Loucy (cell line): Measurements from ENCODE around the gene DDX19B.
A peak's percentile ranks its signal among the peaks of the same experiment; 100 is the strongest.

Experiments used
- H2AFZ ChIP-seq: fragments of 200-600 bp; sonication (generic); 2 replicates; pipeline ENCODE4 v1.6.0; 2016; ENCODE audit warnings: antibody characterized with exemption, mild to moderate bottlenecking, low read length, moderate library complexity
- H3F3A ChIP-seq: fragments of 200-600 bp; 2 replicates; pipeline ENCODE4 v1.6.0; 2016; ENCODE audit warnings: antibody characterized with exemption, low read depth, mild to moderate bottlenecking
- H3K27me3 ChIP-seq: fragments of 200-600 bp; sonication (generic); 2 replicates; pipeline ENCODE4 v1.6.1; 2014; ENCODE audit warnings: low read length, mild to moderate bottlenecking; ENCODE audit not compliant: insufficient read depth, poor library complexity, severe bottlenecking
- H3K36me3 ChIP-seq: fragments of 200-600 bp; sonication (generic); 2 replicates; pipeline ENCODE4 v1.6.1; 2016; ENCODE audit warnings: low read length; ENCODE audit not compliant: insufficient read depth
- H3K4me1 ChIP-seq: fragments of 200-600 bp; sonication (generic); 2 replicates; pipeline ENCODE4 v1.5.1; 2014; ENCODE audit warnings: low read length, mild to moderate bottlenecking; ENCODE audit not compliant: insufficient read depth, poor library complexity, severe bottlenecking
- H3K4me2 ChIP-seq: fragments of 200-600 bp; sonication (generic); 2 replicates; pipeline ENCODE4 v1.6.0; 2014; ENCODE audit warnings: antibody characterized with exemption, low read length, low read depth, mild to moderate bottlenecking; ENCODE audit not compliant: poor library complexity, severe bottlenecking
- H3K4me3 ChIP-seq: fragments of 200-600 bp; sonication (generic); 2 replicates; pipeline ENCODE4 v1.5.1; 2014; ENCODE audit warnings: low read length, mild to moderate bottlenecking, mixed read lengths; ENCODE audit not compliant: poor library complexity, severe bottlenecking
- H3K79me2 ChIP-seq: fragments of 200-600 bp; sonication (generic); 2 replicates; pipeline ENCODE4 v1.6.1; 2014; ENCODE audit warnings: low read length; ENCODE audit not compliant: insufficient read depth
- H3K9ac ChIP-seq: fragments of 200-600 bp; sonication (generic); 2 replicates; pipeline ENCODE4 v1.6.0; 2014; ENCODE audit warnings: mild to moderate bottlenecking, low read depth, low read length, moderate library complexity; ENCODE audit not compliant: poor library complexity, severe bottlenecking
- H3K9me2 ChIP-seq: fragments of 200-600 bp; sonication (generic); replicated peaks from 2 replicates; pipeline ENCODE4 v1.6.1; 2016; ENCODE audit warnings: low read depth, low read length, mixed read lengths
- H3K9me3 ChIP-seq: fragments of 200-600 bp; sonication (generic); 2 replicates; pipeline ENCODE4 v1.6.1; 2014; ENCODE audit warnings: mild to moderate bottlenecking, antibody characterized with exemption, low read length, low read depth; ENCODE audit not compliant: insufficient read depth
- H4K20me1 ChIP-seq: fragments of 200-600 bp; sonication (generic); 2 replicates; pipeline ENCODE4 v1.6.0; 2014; ENCODE audit warnings: antibody characterized with exemption, low read length, mild to moderate bottlenecking; ENCODE audit not compliant: insufficient read depth, poor library complexity, severe bottlenecking
- EZH2phosphoT487 ChIP-seq: fragments of 200-600 bp; IDR thresholded peaks from 2 replicates; pipeline ENCODE4 v1.6.1; 2018; ENCODE audit warnings: antibody characterized with exemption, mild to moderate bottlenecking, moderate library complexity, borderline replicate concordance
- TF ChIP-seq, protein P1 (sequence below): fragments of 200-600 bp; sonication (generic); conservative IDR thresholded peaks from 2 replicates; pipeline ENCODE4 v1.5.1; 2014; ENCODE audit warnings: mild to moderate bottlenecking, antibody characterized with exemption, low read length

Gene DDX19B

DNA sequence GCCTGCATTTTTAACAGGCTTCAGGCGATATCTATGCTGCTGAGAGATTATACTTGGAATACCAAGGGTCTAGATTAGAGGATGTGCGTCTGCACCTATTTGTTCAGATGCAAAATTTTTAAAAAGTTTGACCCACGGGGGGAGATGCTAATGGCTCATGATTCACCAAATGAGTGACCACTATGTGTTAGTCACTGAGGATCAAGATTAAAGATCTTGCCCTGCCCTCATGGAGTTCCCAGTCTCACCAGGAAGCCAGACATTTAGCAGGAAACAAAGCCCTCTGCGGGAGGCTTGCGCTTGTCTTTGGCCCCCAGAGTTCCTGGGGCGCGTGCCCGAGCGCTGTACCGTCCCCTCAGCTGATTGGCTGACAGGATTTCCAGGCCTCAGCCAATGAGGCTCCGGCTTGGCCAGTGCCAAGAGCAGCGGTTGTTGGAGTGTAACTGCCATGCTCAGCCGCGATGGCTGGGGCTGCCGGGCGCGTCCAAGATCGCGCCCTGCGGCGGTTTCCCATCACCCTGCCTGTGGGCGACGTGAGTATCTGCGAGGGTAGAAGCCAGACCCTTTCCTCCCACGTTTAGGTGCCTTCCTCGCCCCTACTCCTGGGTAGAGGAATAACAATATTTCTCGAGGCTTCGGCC lies 4.5 kb upstream of the DDX19B start:
- H3K27me3 ChIP-seq, result no peaks in the 10 kb centered on the region
- no peak overlapping the region for H2AFZ ChIP-seq
- H3K4me3 ChIP-seq, result no peak overlapping the region
- H3K4me2 ChIP-seq, result no peak overlapping the region
- H3K9ac ChIP-seq, result no peak overlapping the region
- H4K20me1 ChIP-seq, result no peaks in the 10 kb centered on the region
- no peaks in the 10 kb centered on the region for H3K9me2 ChIP-seq
- no peaks in the 10 kb centered on the region for H3K36me3 ChIP-seq
- TF ChIP-seq, protein P1, sequence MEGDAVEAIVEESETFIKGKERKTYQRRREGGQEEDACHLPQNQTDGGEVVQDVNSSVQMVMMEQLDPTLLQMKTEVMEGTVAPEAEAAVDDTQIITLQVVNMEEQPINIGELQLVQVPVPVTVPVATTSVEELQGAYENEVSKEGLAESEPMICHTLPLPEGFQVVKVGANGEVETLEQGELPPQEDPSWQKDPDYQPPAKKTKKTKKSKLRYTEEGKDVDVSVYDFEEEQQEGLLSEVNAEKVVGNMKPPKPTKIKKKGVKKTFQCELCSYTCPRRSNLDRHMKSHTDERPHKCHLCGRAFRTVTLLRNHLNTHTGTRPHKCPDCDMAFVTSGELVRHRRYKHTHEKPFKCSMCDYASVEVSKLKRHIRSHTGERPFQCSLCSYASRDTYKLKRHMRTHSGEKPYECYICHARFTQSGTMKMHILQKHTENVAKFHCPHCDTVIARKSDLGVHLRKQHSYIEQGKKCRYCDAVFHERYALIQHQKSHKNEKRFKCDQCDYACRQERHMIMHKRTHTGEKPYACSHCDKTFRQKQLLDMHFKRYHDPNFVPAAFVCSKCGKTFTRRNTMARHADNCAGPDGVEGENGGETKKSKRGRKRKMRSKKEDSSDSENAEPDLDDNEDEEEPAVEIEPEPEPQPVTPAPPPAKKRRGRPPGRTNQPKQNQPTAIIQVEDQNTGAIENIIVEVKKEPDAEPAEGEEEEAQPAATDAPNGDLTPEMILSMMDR, result no peak
- TF ChIP-seq EZH2phosphoT487, result no peak
- H3K9me3 ChIP-seq, result no peaks in the 10 kb centered on the region
- H3F3A ChIP-seq, result no peaks in the 10 kb centered on the region
- H3K79me2 ChIP-seq, result peaks cover 11% of the 10 kb centered on the region
- peaks cover 11% of the 10 kb centered on the region for H3K4me1 ChIP-seq

DNA sequence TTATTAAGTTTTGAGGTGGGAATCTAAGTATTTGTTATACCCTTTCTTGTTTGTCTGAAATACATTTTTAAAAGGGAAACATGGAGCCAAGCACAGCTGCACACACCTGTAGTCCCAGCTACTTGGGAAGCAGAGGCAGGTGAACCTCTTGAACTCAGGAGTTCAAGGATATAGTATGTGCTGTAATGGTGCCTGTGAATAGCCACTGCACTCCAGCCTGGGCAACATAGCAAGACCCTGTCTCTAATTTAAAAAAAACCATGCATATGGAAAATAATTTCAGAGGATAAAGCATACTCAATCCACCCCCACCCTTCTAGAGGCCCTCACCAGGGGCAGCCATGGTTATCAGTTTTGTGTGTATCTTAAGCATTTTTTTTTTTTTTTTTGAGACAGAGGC lies 3.4 kb upstream of the DDX19B start:
- TF ChIP-seq, protein P1, result no peak
- TF ChIP-seq EZH2phosphoT487, result no peak
- Histone ChIP-seq H3K4me3 (no peak overlapping the region), H3K4me2 (no peak overlapping the region), H3K27me3 (no peaks in the 10 kb centered on the region), H3K79me2 (peaks cover 22% of the 10 kb centered on the region), H2AFZ (no peak overlapping the region), H3K9me3 (no peaks in the 10 kb centered on the region), H3K36me3 (no peaks in the 10 kb centered on the region), H3K9me2 (no peaks in the 10 kb centered on the region), H3K4me1 (peaks cover 14% of the 10 kb centered on the region), H4K20me1 (no peaks in the 10 kb centered on the region), H3F3A (no peaks in the 10 kb centered on the region), H3K9ac (no peak overlapping the region)

DNA sequence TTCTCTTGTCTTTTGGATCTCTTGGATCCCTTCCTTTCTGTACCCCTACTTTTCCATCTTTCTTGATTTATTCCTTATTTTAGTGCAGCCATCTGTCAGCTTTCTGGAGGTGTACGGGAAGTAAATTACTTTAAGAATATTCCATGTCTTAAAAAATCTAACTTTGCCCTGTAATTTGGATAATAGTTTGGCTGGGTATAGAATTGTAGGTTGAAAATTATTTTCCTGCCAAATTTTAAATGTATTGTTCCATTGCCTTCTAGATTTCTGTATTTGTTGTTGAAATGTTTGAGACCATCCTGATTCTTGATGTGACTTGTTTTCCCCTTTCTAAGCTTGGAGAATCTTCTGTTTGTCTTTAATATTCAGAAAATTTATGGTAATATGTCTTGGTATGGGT lies 2.1 kb downstream of the DDX19B start:
- H4K20me1 ChIP-seq, result no peaks in the 10 kb centered on the region
- no peak overlapping the region for H2AFZ ChIP-seq
- H3F3A ChIP-seq, result no peaks in the 10 kb centered on the region
- no peaks in the 10 kb centered on the region for H3K9me2 ChIP-seq
- H3K9ac ChIP-seq, result no peak overlapping the region
- no peaks in the 10 kb centered on the region for H3K27me3 ChIP-seq
- H3K4me3 ChIP-seq, result peak overlapping the region; percentile 94
- H3K9me3 ChIP-seq, result 0 out of 2 replicates have a peak, but pooled peaks cover 6% of the 10 kb centered on the region
- H3K4me1 ChIP-seq, result peaks cover 18% of the 10 kb centered on the region
- H3K4me2 ChIP-seq, result peak overlapping the region; percentile 87
- no peaks in the 10 kb centered on the region for H3K36me3 ChIP-seq
- TF ChIP-seq, protein P1, result no peak
- TF ChIP-seq EZH2phosphoT487, result no peak
- H3K79me2 ChIP-seq, result peaks cover 65% of the 10 kb centered on the region
